K562 (cell line): ENCODE data around the gene STX7. TPM values are rescaled to one million over a fixed set of nuclear protein-coding genes. Genes with fewer than 3 reads are reported as not detected.

Experiments
- ATAC-seq: fragments of 200-7000 bp; cut with Tn5 transposase; 3 replicates; pipeline ENCODE4 v1.9.1; 2020; ENCODE audit warnings: moderate library complexity
- BruUV-seq: library from RNA; stranded (reverse); fragments of 400-500 nt; replicated peaks from 2 replicates; lab custom pipeline; 2021; lab: Mats Ljungman, UMichigan
- CTCF ChIA-PET: fragments of 300-600 bp; formaldehyde crosslinking; extraction: SDS; loops from one replicate; lab custom pipeline; 2021; ENCODE audit warnings: low intra/inter-chr PET ratio; lab: Yijun Ruan, JAX
- POLR2A ChIA-PET: fragments of 300-600, 350-650 bp; sonication (Branson Sonifier 250); formaldehyde crosslinking; extraction: SDS; loops from one replicate; lab custom pipeline; 2021; ENCODE audit warnings: antibody characterized with exemption, inconsistent platforms; lab: Yijun Ruan, JAX
- DNase-seq, 4 experiments: peaks; one replicate each; pipeline versions ENCODE4 v3.0.0 to v3.0.0-alpha.2; 2011 to 2018; ENCODE audit warnings: low spot score in 3 of 4, mixed read lengths in 3 of 4; ENCODE audit errors: extremely low read depth in 1 of 4
- FAIRE-seq: peaks from 2 replicates; lab custom pipeline; 2011; peaks lifted over from hg19 to GRCh38; lab: Jason Lieb, UNC
- H2AFZ ChIP-seq: 2 replicates; pipeline ENCODE4 v1.6.0; 2011; ENCODE audit warnings: low read depth, low read length, control low read depth, inconsistent platforms
- H3K27ac ChIP-seq: fragments of 200-600 bp; 3 replicates; pipeline ENCODE4 v1.8.0; 2011; ENCODE audit warnings: low read depth, mild to moderate bottlenecking, control low read depth, inconsistent platforms, low read length, moderate library complexity, mixed read lengths; ENCODE audit errors: extremely low read depth
- H3K27me3 ChIP-seq, 2 experiments: fragments of 300-600 bp in 1 of 2; 2 replicates in 1 of 2; 3 replicates in 1 of 2; pipeline versions ENCODE4 v1.6.0 to v1.8.0; 2011; ENCODE audit warnings: inconsistent platforms in 2 of 2, low read length in 2 of 2, mild to moderate bottlenecking in 1 of 2, mixed read lengths in 1 of 2, moderate library complexity in 1 of 2; ENCODE audit not compliant: control insufficient read depth in 2 of 2, insufficient read depth in 2 of 2
- H3K36me3 ChIP-seq: fragments of 300-600 bp; 3 replicates; pipeline ENCODE4 v1.8.0; 2011; ENCODE audit warnings: mild to moderate bottlenecking, low read length, inconsistent platforms; ENCODE audit not compliant: control insufficient read depth, insufficient read depth
- H3K4me1 ChIP-seq, 2 experiments: fragments of 200-600 bp in 1 of 2; replicated peaks in 1 of 2; 2 replicates in 1 of 2; 3 replicates in 1 of 2; pipeline versions ENCODE4 v1.5.1 to v1.8.0; 2011; ENCODE audit warnings: inconsistent platforms in 2 of 2, low read length in 2 of 2, mild to moderate bottlenecking in 1 of 2, mixed read lengths in 1 of 2, moderate library complexity in 1 of 2; ENCODE audit not compliant: control insufficient read depth in 2 of 2, insufficient read depth in 2 of 2
- H3K4me2 ChIP-seq: 2 replicates; pipeline ENCODE4 v1.6.1; 2011; ENCODE audit warnings: low read length, control low read depth, inconsistent platforms, mixed read lengths; ENCODE audit not compliant: insufficient read depth
- H3K4me3 ChIP-seq: fragments of 200-600 bp; sonication (generic), shearing (Covaris generic); 2 replicates; pipeline ENCODE4 v1.5.1; 2016; ENCODE audit warnings: control low read depth, inconsistent platforms
- H3K79me2 ChIP-seq: fragments of 200-600 bp; 3 replicates; pipeline ENCODE4 v1.8.0; 2011; ENCODE audit warnings: low read length, inconsistent platforms; ENCODE audit not compliant: control insufficient read depth, insufficient read depth
- H3K9ac ChIP-seq, 2 experiments: 2 replicates each; pipeline versions ENCODE4 v1.6.0 to v1.6.1; 2011; ENCODE audit warnings: low read depth in 2 of 2, low read length in 2 of 2, control low read depth in 1 of 2, inconsistent platforms in 1 of 2, mild to moderate bottlenecking in 1 of 2, mixed read lengths in 1 of 2; ENCODE audit not compliant: insufficient read depth in 1 of 2
- H3K9me1 ChIP-seq: one replicate; pipeline ENCODE4 v1.6.0; 2011; ENCODE audit warnings: inconsistent platforms, mild to moderate bottlenecking, low read length, moderate library complexity; ENCODE audit not compliant: control insufficient read depth, insufficient read depth
- H3K9me3 ChIP-seq: replicated peaks from 2 replicates; pipeline ENCODE4 v1.5.1; 2011; ENCODE audit warnings: low read depth, low read length, inconsistent platforms; ENCODE audit not compliant: control insufficient read depth, insufficient read depth
- H4K20me1 ChIP-seq: replicated peaks from 2 replicates; pipeline ENCODE4 v1.6.1; 2011; ENCODE audit warnings: low read length, inconsistent platforms, mixed read lengths; ENCODE audit not compliant: control insufficient read depth, insufficient read depth
- CTBP1 ChIP-seq: fragments of 450-650 bp; IDR thresholded peaks from 2 replicates; pipeline ENCODE4 v1.6.1; 2016; ENCODE audit warnings: borderline replicate concordance
- MAX ChIP-seq: sonication (generic); formaldehyde crosslinking; IDR thresholded peaks from 2 replicates; pipeline ENCODE4 v1.9.0; 2022; ENCODE audit warnings: mild to moderate bottlenecking, missing genetic modification reagents
- NFRKB ChIP-seq: fragments of 450-650 bp; IDR thresholded peaks from 2 replicates; pipeline ENCODE4 v1.6.1; 2016; ENCODE audit warnings: low read depth
- PHF20 ChIP-seq: fragments of 450-650 bp; IDR thresholded peaks from 2 replicates; pipeline ENCODE4 v1.6.1; 2018; ENCODE audit not compliant: partially characterized antibody
- SIX5 ChIP-seq, 2 experiments: IDR thresholded peaks; 2 replicates each; pipeline ENCODE4 v1.6.1; 2011; ENCODE audit warnings: low read length in 2 of 2, borderline replicate concordance in 1 of 2, low read depth in 1 of 2, mild to moderate bottlenecking in 1 of 2, moderate library complexity in 1 of 2; ENCODE audit not compliant: insufficient read depth in 1 of 2
- SNAPC5 ChIP-seq: fragments of 250-450 bp; sonication (Bioruptor Pico); IDR thresholded peaks from 2 replicates; pipeline ENCODE4 v1.8.0; 2021; ENCODE audit warnings: moderate library complexity, mild to moderate bottlenecking, inconsistent platforms
- TCFL5 ChIP-seq: fragments of 250-450 bp; sonication (Bioruptor Pico); conservative IDR thresholded peaks from 2 replicates; pipeline ENCODE4 v1.6.1; 2021; ENCODE audit warnings: mild to moderate bottlenecking, moderate library complexity, matching md5 sums
- ZNF134 ChIP-seq: fragments of 250-450 bp; sonication (Bioruptor Pico); conservative IDR thresholded peaks from 2 replicates; pipeline ENCODE4 v1.4.0; 2020
- ZNF316 ChIP-seq: fragments of 450-650 bp; IDR thresholded peaks from 2 replicates; pipeline ENCODE4 v1.6.1; 2016
- ZNF668 ChIP-seq: fragments of 250-450 bp; sonication (Bioruptor Pico); IDR thresholded peaks from 2 replicates; pipeline ENCODE4 v1.8.0; 2022; ENCODE audit warnings: mild to moderate bottlenecking, inconsistent platforms
- WGBS: fragments of 100-300 bp; shearing (Covaris generic); methylation state at CpG from one replicate; pipeline ENCODE4 v1.1.6; 2016; ENCODE audit warnings: low coverage, mixed read lengths; ENCODE audit not compliant: insufficient coverage; ENCODE audit errors: missing lambda C conversion rate; 5-methylcytosine and 5-hydroxymethylcytosine counted together
- in situ Hi-C: fragments of 300-500 bp; cut with MboI; formaldehyde crosslinking; loops from 4 replicates; pipeline ENCODE4 v1.15.0; 2018; ENCODE audit warnings: inconsistent platforms, mixed read lengths
- intact Hi-C: fragments of 100-400 bp; cut with micrococcal nuclease; formaldehyde crosslinking; loops from 2 replicates; pipeline ENCODE4 v1.14.2; 2022
- polyA plus RNA-seq, 8 experiments: library from polyadenylated mRNA; depleted of rRNA in 4 of 8; stranded (reverse) in 5 of 8; unstranded in 3 of 8; fragments of >200 nt; fragmentation: Nextera tagmentation in 2 of 8; fragmentation: Illumina TruSeq in 1 of 8; extraction: Ambion mirVana in 2 of 8; extraction: Trizol in 1 of 8; gene quantifications; 2 replicates each; pipeline versions ENCODE4 v1.2.1 to v1.2.3, GENCODE V29; 2011 to 2014; ENCODE audit warnings: inconsistent platforms in 1 of 8, missing spikeins in 1 of 8
- total RNA-seq, 7 experiments: library from RNA; depleted of rRNA in 6 of 7; stranded (reverse); fragments of >200 nt in 6 of 7; fragmentation: Illumina TruSeq in 2 of 7; extraction: Trizol in 2 of 7; gene quantifications; 2 replicates each; pipeline versions ENCODE4 v1.2.1 to v1.2.3, GENCODE V29; 2011 to 2021; ENCODE audit warnings: low replicate concordance in 1 of 7

STX7 gene
- total and polyA plus RNA-seq, 9 of the 15 experiments (the other 6 are each of a cell fraction or from before 2014, with no cell fraction given) = 13.0 to 34.4 (median 25.3) TPM

GRCh38 chr6:132423839-132424238, 89.1 kb downstream of the STX7 start:
- intact Hi-C loops = no loop called here
- H3K27me3 ChIP-seq = no peaks in the 10 kb centered on the region
- WGBS = 0% methylated on average over 2 of the region's 3 CpGs

GRCh38 chr6:132418235-132418965, 94.5 kb downstream of the STX7 start:
- DNase-seq (no peak), FAIRE-seq (no peak), ATAC-seq (no peak)
- Histone ChIP-seq H3K4me2 (no peak overlapping the region), H3K27ac (no peak overlapping the region), H3K9me3 (no peaks in the 10 kb centered on the region), H3K4me3 (no peak overlapping the region), H3K9ac (no peak overlapping the region), H3K4me1 (no peaks in the 10 kb centered on the region), H3K79me2 (no peaks in the 10 kb centered on the region), H3K27me3 (no peaks in the 10 kb centered on the region), H4K20me1 (no peaks in the 10 kb centered on the region), H3K36me3 (no peaks in the 10 kb centered on the region), H3K9me1 (no peaks in the 10 kb centered on the region), H2AFZ (no peak overlapping the region)
- intact Hi-C loops (no loop called here), in situ Hi-C loops (no loop called here)
- ChIA-PET CTCF (no interaction called here), POLR2A (no interaction called here)
- 2% methylated on average over 6 of the region's 6 CpGs for WGBS
- TF ChIP-seq SIX5 (IDR thresholded peaks at IDR 0.05; ENCODE audit: borderline replicate concordance in 1 of 2, insufficient read depth in 1 of 2, low read depth in 1 of 2, low read length in 2 of 2) (no peak), NFRKB (no peak), ZNF134 (no peak), TCFL5 (CRISPR knock-in tag) (no peak), ZNF668 (CRISPR knock-in tag) (no peak), SNAPC5 (CRISPR knock-in tag) (no peak), PHF20 (no peak), ZNF316 (no peak)
- no TSS peak for BruUV-seq

More at GRCh38 chr6:132423839-132424238, 89.1 kb downstream of the STX7 start:
- FAIRE-seq (no peak), DNase-seq (no peak), ATAC-seq (no peak)
- no TSS peak for BruUV-seq
- in situ Hi-C loops = no loop called here
- Histone ChIP-seq H3K9me1 (no peaks in the 10 kb centered on the region), H3K36me3 (no peaks in the 10 kb centered on the region), H3K9ac (no peak overlapping the region), H2AFZ (no peak overlapping the region), H3K79me2 (no peaks in the 10 kb centered on the region), H3K4me2 (no peak overlapping the region), H3K4me1 (no peaks in the 10 kb centered on the region), H4K20me1 (no peaks in the 10 kb centered on the region), H3K27ac (no peak overlapping the region), H3K4me3 (no peak overlapping the region), H3K9me3 (no peaks in the 10 kb centered on the region)
- no peak for TF ChIP-seq CTBP1
- no peak for TF ChIP-seq MAX (CRISPR knock-in tag)
- ChIA-PET POLR2A (no interaction called here), CTCF (no interaction called here)
